BE2C (cell line): Measurements from ENCODE around the gene IRS4. TPM values are rescaled to one million over a fixed set of nuclear protein-coding genes. Genes with fewer than 3 reads are reported as not detected.

Source experiments
- DNase-seq: peaks from one replicate; pipeline ENCODE4 v3.0.0-alpha.2; 2020
- H3K27me3 ChIP-seq: fragments of 250-450 bp; sonication (Bioruptor Pico); 2 replicates; pipeline ENCODE4 v1.5.1; 2020; ENCODE audit warnings: mild to moderate bottlenecking
- H3K36me3 ChIP-seq: fragments of 250-450 bp; sonication (Bioruptor Pico); 2 replicates; pipeline ENCODE4 v1.5.1; 2020; ENCODE audit warnings: mild to moderate bottlenecking
- H3K4me1 ChIP-seq: fragments of 250-450 bp; sonication (Bioruptor Pico); 2 replicates; pipeline ENCODE4 v1.5.1; 2020
- H3K4me3 ChIP-seq: 2 replicates; pipeline ENCODE4 v1.5.1; 2011; ENCODE audit warnings: low read depth, low read length
- H3K9me3 ChIP-seq: fragments of 250-450 bp; sonication (Bioruptor Pico); 2 replicates; pipeline ENCODE4 v1.5.1; 2020
- polyA plus RNA-seq: library from polyadenylated mRNA; unstranded; fragments of >200 nt; gene quantifications from one replicate; pipeline ENCODE4 v1.2.1, GENCODE V29; 2012; ENCODE audit warnings: low read depth, missing spikeins; ENCODE audit not compliant: insufficient read length, insufficient read depth
- TF ChIP-seq, protein P1 (sequence below): IDR thresholded peaks from 2 replicates; pipeline ENCODE4 v1.5.1; 2012; ENCODE audit warnings: mild to moderate bottlenecking, low read depth, low read length

Gene IRS4
- not detected for polyA plus RNA-seq

DNA sequence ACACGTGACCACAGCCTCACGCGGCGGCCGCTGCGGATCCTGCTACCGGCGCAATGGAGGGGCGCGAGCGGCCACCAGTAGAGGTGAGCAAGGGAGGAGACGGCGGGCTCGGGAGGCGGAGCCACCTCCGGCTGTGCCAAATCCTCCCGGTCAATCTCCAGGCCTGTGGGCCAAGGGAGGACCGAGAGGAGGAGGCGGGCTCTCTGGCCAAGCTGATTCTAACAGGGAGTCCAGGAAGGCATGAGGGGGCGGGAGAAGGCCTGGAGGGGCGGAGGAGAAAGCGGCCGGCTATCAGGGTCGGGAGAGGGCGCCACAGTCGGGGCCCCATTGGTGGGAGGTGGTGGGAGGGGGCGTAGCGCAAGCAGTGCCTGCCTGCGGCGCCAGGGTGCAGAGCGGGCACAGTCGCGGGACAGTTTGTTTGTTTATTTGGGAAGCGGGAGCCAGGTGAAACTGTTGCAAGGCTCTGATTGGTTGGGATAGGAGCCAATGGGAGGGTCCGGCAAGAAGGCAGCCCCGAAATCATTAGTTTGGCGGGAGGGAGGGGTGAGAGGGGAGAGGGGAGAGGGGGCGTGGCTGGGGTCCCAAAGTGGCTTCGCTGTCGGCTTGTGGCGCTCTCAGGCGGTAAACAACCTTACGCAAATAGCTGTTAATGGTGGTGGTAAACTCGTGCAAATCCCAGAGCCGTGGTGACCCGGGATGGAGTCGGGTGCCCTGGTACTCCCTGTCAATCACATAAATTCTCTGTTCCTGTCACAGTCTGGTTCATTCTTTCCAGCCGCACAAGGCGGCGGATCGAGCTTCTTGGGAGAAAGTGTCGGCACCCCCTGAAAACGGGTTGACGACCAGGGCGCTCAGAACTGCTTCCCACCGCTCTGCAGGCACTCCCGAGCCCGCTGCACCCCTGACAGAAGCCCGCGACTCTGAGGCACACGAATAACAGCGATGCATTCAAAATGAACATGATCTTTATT is at the start of gene IRS4:
TSS of gene IRS4 (minus strand) at position 55 of the 971 bp plus-strand sequence.
- peak; percentile 36 for DNase-seq
- Histone ChIP-seq H3K4me3 (peak within 1 kb of the TSS; percentile 39), H3K9me3 (no peaks in the 10 kb centered on the region), H3K36me3 (no peaks in the 10 kb centered on the region), H3K27me3 (peaks cover 43% of the 10 kb centered on the region), H3K4me1 (no peaks in the 10 kb centered on the region)
- TF ChIP-seq, protein P1, sequence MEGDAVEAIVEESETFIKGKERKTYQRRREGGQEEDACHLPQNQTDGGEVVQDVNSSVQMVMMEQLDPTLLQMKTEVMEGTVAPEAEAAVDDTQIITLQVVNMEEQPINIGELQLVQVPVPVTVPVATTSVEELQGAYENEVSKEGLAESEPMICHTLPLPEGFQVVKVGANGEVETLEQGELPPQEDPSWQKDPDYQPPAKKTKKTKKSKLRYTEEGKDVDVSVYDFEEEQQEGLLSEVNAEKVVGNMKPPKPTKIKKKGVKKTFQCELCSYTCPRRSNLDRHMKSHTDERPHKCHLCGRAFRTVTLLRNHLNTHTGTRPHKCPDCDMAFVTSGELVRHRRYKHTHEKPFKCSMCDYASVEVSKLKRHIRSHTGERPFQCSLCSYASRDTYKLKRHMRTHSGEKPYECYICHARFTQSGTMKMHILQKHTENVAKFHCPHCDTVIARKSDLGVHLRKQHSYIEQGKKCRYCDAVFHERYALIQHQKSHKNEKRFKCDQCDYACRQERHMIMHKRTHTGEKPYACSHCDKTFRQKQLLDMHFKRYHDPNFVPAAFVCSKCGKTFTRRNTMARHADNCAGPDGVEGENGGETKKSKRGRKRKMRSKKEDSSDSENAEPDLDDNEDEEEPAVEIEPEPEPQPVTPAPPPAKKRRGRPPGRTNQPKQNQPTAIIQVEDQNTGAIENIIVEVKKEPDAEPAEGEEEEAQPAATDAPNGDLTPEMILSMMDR = no peak

GRCh38 chrX:108772549-108772948 is 36.2 kb upstream of the IRS4 start:
- no peaks in the 10 kb centered on the region for H3K36me3 ChIP-seq
- no peaks in the 10 kb centered on the region for H3K9me3 ChIP-seq
- TF ChIP-seq, protein P1 = no peak
- H3K4me3 ChIP-seq = no peak overlapping the region
- no peaks in the 10 kb centered on the region for H3K27me3 ChIP-seq
- H3K4me1 ChIP-seq = no peaks in the 10 kb centered on the region
- DNase-seq = no peak

DNA sequence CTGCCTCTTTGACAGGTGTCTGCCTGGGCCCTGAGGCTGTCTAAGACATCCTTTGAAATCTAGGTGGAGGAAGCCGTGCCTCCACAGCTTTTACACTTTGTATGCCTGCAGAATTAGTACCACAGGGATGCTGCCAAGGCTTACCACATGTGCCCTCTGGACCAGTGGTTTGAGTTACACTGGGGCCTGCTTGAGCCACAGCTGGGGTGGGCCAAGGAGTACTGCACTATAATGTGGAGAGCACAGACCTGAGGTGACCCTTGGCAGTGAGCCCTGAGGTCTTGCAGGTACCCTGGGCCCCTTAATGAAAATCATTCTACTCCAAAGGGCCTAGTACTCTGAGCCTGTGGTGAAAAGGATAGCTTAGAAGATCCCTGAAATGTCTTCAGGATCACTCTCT is 27.2 kb upstream of the IRS4 start:
- Histone ChIP-seq H3K27me3 (no peaks in the 10 kb centered on the region), H3K36me3 (no peaks in the 10 kb centered on the region), H3K9me3 (no peaks in the 10 kb centered on the region), H3K4me3 (no peak overlapping the region), H3K4me1 (no peaks in the 10 kb centered on the region)
- TF ChIP-seq, protein P1 = no peak
- DNase-seq = no peak

GRCh38 chrX:108740299-108740774 is 4.0 kb upstream of the IRS4 start:
- no peaks in the 10 kb centered on the region for H3K36me3 ChIP-seq
- DNase-seq = no peak
- H3K27me3 ChIP-seq = peaks cover 19% of the 10 kb centered on the region
- H3K9me3 ChIP-seq = no peaks in the 10 kb centered on the region
- no peak overlapping the region for H3K4me3 ChIP-seq
- H3K4me1 ChIP-seq = no peaks in the 10 kb centered on the region
- TF ChIP-seq, protein P1 = no peak

DNA sequence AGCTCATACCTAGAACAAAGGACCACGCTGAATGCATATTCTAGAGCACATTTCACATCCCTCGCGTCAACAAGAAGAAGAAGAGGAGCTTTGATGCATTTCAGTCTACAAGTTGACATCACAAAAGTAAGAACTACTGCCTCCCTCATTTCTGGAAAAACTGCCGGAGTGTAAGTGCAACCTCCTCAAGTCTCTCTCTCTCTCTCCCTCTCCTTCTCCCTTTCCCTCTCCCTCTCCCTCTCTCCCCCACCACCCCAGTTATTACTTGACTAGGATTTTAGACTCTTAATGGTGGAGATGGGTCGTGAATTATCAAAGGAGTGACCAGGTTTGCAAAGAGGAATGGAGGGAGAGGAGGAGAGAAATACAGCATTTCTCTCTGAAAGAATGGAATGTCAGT is 1.4 kb upstream of the IRS4 start:
- Histone ChIP-seq H3K27me3 (peaks cover 39% of the 10 kb centered on the region), H3K9me3 (no peaks in the 10 kb centered on the region), H3K4me3 (no peak overlapping the region), H3K4me1 (no peaks in the 10 kb centered on the region), H3K36me3 (no peaks in the 10 kb centered on the region)
- no peak for DNase-seq
- TF ChIP-seq, protein P1 = no peak
